ENCODE measurements around the gene LRGUK. TPM values are rescaled to one million over a fixed set of nuclear protein-coding genes. Genes with fewer than 3 reads are reported as not detected.

Gene LRGUK
- total and polyA plus RNA-seq, 4 donors, result 2.5 to 5.4 (median 3.9) TPM

DNA sequence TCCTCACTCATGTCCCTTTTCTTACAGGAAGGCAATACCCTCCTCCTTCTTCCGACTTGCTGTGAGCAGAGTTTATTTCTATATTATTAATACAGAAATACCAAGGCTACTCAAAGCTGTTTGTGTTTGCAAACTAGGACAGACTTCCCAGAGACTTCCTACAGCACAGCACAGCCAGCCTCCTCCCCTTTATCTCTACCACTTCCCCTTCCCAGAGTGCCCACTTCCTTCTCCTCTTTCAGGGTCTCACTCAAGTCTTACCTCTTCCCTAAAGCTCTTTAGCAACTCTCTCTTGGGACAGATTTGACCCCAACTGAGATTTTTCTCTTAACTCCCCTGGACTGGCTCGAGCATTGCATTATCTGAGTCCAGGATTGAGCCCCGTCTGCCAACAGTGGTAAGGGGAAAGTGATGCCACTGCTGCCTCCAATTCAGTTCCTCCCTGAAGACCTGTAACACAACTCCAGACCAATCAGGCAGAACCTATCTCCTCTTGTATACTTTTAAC is 5.5 kb upstream of the LRGUK start:
- Histone ChIP-seq H3K36me3 (ENCODE audit: control insufficient read depth, insufficient read depth, low read length) (no peaks in the 10 kb centered on the region), H3K4me1 (ENCODE audit: control insufficient read depth, insufficient read depth, low read length) (no peaks in the 10 kb centered on the region), H3K4me3 (ENCODE audit: low read depth, low read length) (no peak overlapping the region), H3K27me3 (ENCODE audit: control insufficient read depth, insufficient read depth, low read length) (no peaks in the 10 kb centered on the region), H3K9me3 (ENCODE audit: control insufficient read depth, insufficient read depth, low read length) (no peaks in the 10 kb centered on the region), H3K27ac (ENCODE audit: low read depth, low read length) (no peak overlapping the region)
- DNase-seq (ENCODE audit: low read depth in 4 of 6, low spot score in 6 of 6), result peak in 1 of 6 donors; percentile 1
- WGBS (ENCODE audit: insufficient coverage), result no CpG with 5 or more reads among the region's 3 CpGs

DNA sequence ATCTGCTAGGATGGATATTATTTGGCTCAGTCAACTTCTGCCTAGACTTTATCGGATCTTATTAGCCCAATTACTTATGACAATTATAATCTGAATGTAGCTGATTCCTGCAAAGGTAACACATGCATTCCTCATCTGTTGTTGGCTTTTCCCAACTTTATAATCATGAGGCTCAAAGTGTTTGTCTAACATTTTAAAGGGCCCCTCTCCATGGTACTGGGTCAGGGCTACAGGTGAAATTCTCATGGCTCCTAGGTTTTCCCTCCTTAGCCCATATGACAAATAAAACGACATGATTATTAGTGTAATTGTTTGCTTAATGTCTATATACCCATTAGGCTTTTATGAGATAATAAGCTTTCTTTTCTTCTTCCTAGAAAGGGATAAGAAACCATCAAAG is 4.2 kb upstream of the LRGUK start:
- H3K4me3 ChIP-seq (ENCODE audit: low read depth, low read length), result no peak overlapping the region
- peaks cover 4% of the 10 kb centered on the region for H3K4me1 ChIP-seq (ENCODE audit: control insufficient read depth, insufficient read depth, low read length)
- H3K36me3 ChIP-seq (ENCODE audit: control insufficient read depth, insufficient read depth, low read length), result no peaks in the 10 kb centered on the region
- DNase-seq (ENCODE audit: low read depth in 4 of 6, low spot score in 6 of 6), result peak in 1 of 6 donors; percentile 0
- no peak overlapping the region for H3K27ac ChIP-seq (ENCODE audit: low read depth, low read length)
- H3K9me3 ChIP-seq (ENCODE audit: control insufficient read depth, insufficient read depth, low read length), result no peaks in the 10 kb centered on the region
- no peaks in the 10 kb centered on the region for H3K27me3 ChIP-seq (ENCODE audit: control insufficient read depth, insufficient read depth, low read length)
- WGBS (ENCODE audit: insufficient coverage), result no CpG with 5 or more reads among the region's 2 CpGs

DNA sequence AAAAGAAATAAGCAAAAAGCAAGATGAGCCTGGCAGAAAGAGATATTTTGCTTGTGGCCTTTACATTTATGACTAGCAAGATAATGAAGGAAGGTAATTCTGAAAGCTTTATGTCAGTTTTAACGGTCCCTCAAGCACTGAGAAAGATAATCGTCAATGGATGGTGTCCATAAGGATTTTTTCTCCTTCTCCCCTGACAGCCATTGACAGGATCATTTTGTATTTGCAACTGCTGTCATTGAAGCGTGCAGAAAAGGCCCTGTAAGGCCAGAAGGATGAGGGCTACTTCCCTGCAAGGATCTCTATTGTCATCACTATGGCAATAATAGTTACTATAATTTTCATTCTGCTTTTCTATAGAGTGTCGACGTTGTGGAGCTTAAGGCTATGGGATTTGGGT is 994 bp upstream of the LRGUK start:
- no peaks in the 10 kb centered on the region for H3K27me3 ChIP-seq (ENCODE audit: control insufficient read depth, insufficient read depth, low read length)
- DNase-seq (ENCODE audit: low read depth in 4 of 6, low spot score in 6 of 6), result peak in 2 of 6 donors; percentile 13 to 90
- peaks cover 4% of the 10 kb centered on the region for H3K4me1 ChIP-seq (ENCODE audit: control insufficient read depth, insufficient read depth, low read length)
- H3K9me3 ChIP-seq (ENCODE audit: control insufficient read depth, insufficient read depth, low read length), result no peaks in the 10 kb centered on the region
- H3K27ac ChIP-seq (ENCODE audit: low read depth, low read length), result no peak overlapping the region
- H3K36me3 ChIP-seq (ENCODE audit: control insufficient read depth, insufficient read depth, low read length), result no peaks in the 10 kb centered on the region
- WGBS (ENCODE audit: insufficient coverage), result 60% methylated on average over 1 of the region's 5 CpGs
- H3K4me3 ChIP-seq (ENCODE audit: low read depth, low read length), result no peak overlapping the region

DNA sequence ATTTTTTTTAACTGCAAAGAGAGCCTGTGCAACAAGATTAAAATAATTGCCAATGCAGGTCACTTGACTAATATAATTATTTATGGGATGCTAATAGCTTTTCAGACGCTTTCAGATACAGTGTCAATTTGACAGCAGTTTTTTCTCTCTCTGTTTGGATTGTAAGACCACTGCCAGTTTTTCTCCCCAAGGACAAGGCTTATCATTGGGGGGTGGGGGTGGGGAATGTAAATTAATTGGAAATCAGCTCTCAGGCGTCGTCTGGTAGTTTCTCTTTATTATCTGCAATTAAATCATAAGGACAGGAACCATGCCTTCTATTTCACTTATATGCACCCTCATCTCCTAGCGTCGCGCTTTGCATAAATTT is 559 bp upstream of the LRGUK start:
- Histone ChIP-seq H3K9me3 (ENCODE audit: control insufficient read depth, insufficient read depth, low read length) (no peaks in the 10 kb centered on the region), H3K4me1 (ENCODE audit: control insufficient read depth, insufficient read depth, low read length) (peaks cover 4% of the 10 kb centered on the region), H3K36me3 (ENCODE audit: control insufficient read depth, insufficient read depth, low read length) (no peaks in the 10 kb centered on the region), H3K27me3 (ENCODE audit: control insufficient read depth, insufficient read depth, low read length) (no peaks in the 10 kb centered on the region), H3K27ac (ENCODE audit: low read depth, low read length) (no peak overlapping the region), H3K4me3 (ENCODE audit: low read depth, low read length) (peak overlapping the region; percentile 60)
- no CpG with 5 or more reads among the region's 6 CpGs for WGBS (ENCODE audit: insufficient coverage)
- DNase-seq (ENCODE audit: low read depth in 4 of 6, low spot score in 6 of 6), result no peak

DNA sequence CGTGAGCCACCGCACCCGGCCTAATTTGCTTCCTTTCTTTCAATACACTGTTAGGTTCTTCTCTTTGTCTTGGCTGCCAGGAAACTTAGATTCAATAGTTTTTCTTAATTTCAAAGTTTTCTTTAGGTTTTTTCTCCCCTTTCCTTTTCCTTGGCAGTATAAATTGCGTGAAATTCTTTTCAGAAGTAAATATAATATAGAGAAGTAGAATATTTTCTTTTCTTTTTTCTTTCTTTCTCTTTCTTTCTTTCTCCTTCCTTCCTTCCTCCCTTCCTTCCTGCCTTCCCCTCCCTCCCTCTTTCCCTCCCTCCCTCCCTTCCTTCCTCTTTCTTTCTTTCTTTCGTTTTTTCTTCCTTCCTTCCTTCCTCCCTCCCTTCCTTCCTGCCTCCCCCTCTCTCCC is 1.7 kb downstream of the LRGUK start:
- Histone ChIP-seq H3K27ac (ENCODE audit: low read depth, low read length) (no peak overlapping the region), H3K4me3 (ENCODE audit: low read depth, low read length) (no peak overlapping the region), H3K4me1 (ENCODE audit: control insufficient read depth, insufficient read depth, low read length) (peaks cover 4% of the 10 kb centered on the region), H3K9me3 (ENCODE audit: control insufficient read depth, insufficient read depth, low read length) (no peaks in the 10 kb centered on the region), H3K36me3 (ENCODE audit: control insufficient read depth, insufficient read depth, low read length) (no peaks in the 10 kb centered on the region), H3K27me3 (ENCODE audit: control insufficient read depth, insufficient read depth, low read length) (no peaks in the 10 kb centered on the region)
- DNase-seq (ENCODE audit: low read depth in 4 of 6, low spot score in 6 of 6), result no peak
- 86% methylated on average over 1 of the region's 5 CpGs for WGBS (ENCODE audit: insufficient coverage)

DNA sequence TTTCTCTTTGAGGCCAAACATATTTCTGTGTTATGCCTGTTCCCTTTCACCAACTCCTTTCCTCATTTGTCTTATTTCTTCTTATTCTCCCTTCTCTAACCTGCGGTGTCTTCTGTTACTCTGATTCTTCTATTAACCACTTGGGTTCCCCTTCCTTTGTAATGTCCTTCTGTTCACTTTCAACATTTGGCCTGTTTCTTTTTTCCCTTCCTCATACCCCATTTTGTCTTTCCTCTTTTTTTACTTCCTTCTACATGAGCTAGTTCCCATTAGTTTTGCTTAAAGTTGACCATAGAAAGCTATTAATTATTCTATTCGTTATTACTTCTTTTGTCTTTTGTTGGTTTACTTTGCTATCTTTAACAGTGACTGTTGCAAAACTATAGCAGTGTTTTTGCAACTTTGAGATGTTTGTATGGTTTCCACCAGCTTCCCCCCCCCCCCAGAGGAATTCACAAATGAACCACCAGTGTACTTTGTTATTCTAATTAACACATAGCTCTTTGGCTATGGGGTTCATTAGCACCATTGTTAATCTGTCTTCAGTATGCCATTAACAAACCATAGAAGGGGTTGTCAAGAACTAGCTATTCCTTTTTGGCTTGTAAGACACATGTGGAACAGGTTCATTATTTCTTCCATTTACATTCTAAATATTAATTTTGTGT is 2.9 kb downstream of the LRGUK start:
- 0% methylated on average over 1 of the region's 2 CpGs for WGBS (ENCODE audit: insufficient coverage)

DNA sequence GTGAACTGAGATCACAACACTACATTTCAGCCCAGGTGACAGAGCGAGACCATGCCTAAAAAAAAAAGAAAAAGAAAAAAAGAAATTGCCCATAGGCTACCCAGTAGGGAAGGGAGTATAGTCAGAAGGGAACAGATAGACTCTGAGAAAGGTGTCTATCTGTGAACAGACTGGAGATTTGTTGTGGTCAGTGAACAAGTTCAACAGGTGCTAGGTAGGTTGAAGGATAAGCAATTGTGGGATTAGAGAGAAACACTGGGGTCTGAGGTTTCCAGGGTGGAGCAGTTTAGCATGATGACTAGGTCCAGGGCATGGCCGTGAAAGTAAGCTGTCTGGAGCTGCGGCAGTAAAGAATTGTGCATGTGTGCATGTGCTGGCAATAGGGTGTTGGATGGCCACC is 6.9 kb downstream of the LRGUK start:
- Histone ChIP-seq H3K4me1 (ENCODE audit: control insufficient read depth, insufficient read depth, low read length) (no peaks in the 10 kb centered on the region), H3K36me3 (ENCODE audit: control insufficient read depth, insufficient read depth, low read length) (no peaks in the 10 kb centered on the region), H3K9me3 (ENCODE audit: control insufficient read depth, insufficient read depth, low read length) (no peaks in the 10 kb centered on the region), H3K27me3 (ENCODE audit: control insufficient read depth, insufficient read depth, low read length) (no peaks in the 10 kb centered on the region), H3K27ac (ENCODE audit: low read depth, low read length) (no peak overlapping the region), H3K4me3 (ENCODE audit: low read depth, low read length) (no peak overlapping the region)
- no peak for DNase-seq (ENCODE audit: low read depth in 4 of 6, low spot score in 6 of 6)
- 92% methylated on average over 2 of the region's 3 CpGs for WGBS (ENCODE audit: insufficient coverage)

More for the DNA sequence above, 2.9 kb downstream of the LRGUK start:
- H3K36me3 ChIP-seq (ENCODE audit: control insufficient read depth, insufficient read depth, low read length), result no peaks in the 10 kb centered on the region
- no peak overlapping the region for H3K27ac ChIP-seq (ENCODE audit: low read depth, low read length)
- no peaks in the 10 kb centered on the region for H3K27me3 ChIP-seq (ENCODE audit: control insufficient read depth, insufficient read depth, low read length)
- DNase-seq (ENCODE audit: low read depth in 4 of 6, low spot score in 6 of 6), result peak in 2 of 6 donors; percentile 55 to 65
- peaks cover 4% of the 10 kb centered on the region for H3K4me1 ChIP-seq (ENCODE audit: control insufficient read depth, insufficient read depth, low read length)
- no peak overlapping the region for H3K4me3 ChIP-seq (ENCODE audit: low read depth, low read length)
- no peaks in the 10 kb centered on the region for H3K9me3 ChIP-seq (ENCODE audit: control insufficient read depth, insufficient read depth, low read length)

DNA sequence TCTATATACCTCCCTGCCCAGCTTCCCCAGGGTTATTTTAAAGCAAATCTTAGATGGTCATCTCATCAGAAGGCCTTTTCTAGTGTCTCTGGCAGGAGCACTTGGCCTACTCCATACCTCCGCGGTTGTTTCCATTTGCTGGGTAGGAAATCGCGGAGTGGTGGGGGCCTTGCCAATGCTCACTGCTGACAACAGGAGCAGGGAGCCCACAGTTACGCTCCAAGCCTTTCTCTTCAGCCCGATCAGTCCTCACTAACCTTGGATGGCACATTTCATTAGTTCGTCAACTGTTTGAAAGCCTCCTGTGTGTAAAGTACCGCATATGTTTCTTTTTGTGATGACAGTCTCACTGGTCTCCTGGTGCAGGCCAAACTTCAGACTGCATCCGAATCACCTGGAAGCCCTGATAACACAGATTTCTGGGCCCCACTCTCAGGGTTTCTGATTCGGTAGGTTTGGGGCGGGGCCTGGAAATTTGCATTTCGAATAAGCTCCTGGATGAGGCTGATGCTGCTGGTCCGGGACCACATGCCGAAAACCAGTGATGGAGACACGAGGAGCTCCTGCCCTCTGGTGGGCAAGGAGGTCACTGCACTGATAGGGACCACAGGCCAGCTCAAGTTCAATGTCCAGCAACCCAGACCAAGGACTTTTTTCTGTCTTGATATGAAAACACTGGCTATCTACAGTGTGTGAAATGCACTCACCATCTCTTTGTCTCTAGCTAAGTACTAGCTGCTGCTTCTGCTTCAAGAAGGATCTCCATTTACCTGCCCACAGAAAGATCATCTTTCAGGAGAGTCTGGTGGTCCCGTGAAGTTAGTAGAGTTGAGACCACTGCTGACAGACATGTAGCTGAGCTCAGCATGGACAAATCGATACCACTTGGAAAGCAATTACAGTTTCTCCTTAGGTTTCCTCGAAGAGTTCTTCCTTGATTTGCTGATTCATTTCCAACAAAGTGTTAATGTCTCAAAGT is 14.0 kb downstream of the LRGUK start:
- 45% methylated on average over 14 of the region's 18 CpGs for WGBS (ENCODE audit: insufficient coverage)

DNA sequence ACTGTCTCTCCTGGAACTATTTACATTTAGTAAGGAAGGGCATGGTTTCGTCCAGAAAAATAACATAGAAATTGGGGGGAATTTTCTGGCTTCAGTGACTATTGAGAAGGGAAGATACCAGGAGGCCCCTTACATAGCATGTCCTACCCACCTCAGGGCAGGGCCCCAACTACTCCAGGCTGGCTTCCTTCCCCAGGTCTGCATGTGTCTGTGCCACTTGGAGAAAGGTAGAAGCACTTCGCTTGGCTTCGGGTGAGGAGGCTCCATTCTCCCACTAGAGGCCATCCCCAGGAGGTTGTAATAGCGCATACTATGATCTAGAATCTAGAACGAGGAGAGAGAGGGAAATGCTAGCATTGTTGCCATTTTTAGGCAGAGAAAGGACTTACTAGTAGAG is 14.7 kb downstream of the LRGUK start:
- no peaks in the 10 kb centered on the region for H3K9me3 ChIP-seq (ENCODE audit: control insufficient read depth, insufficient read depth, low read length)
- 80% methylated on average over 1 of the region's 5 CpGs for WGBS (ENCODE audit: insufficient coverage)
- no peak overlapping the region for H3K4me3 ChIP-seq (ENCODE audit: low read depth, low read length)
- no peaks in the 10 kb centered on the region for H3K36me3 ChIP-seq (ENCODE audit: control insufficient read depth, insufficient read depth, low read length)
- no peak for DNase-seq (ENCODE audit: low read depth in 4 of 6, low spot score in 6 of 6)
- no peaks in the 10 kb centered on the region for H3K27me3 ChIP-seq (ENCODE audit: control insufficient read depth, insufficient read depth, low read length)
- no peak overlapping the region for H3K27ac ChIP-seq (ENCODE audit: low read depth, low read length)
- peaks cover 5% of the 10 kb centered on the region for H3K4me1 ChIP-seq (ENCODE audit: control insufficient read depth, insufficient read depth, low read length)

More for the DNA sequence above, 14.0 kb downstream of the LRGUK start:
- peak in 3 of 6 donors; percentile 52 to 89 (median 82) for DNase-seq (ENCODE audit: low read depth in 4 of 6, low spot score in 6 of 6)
- H3K4me3 ChIP-seq (ENCODE audit: low read depth, low read length), result no peak overlapping the region
- H3K27ac ChIP-seq (ENCODE audit: low read depth, low read length), result no peak overlapping the region
- no peaks in the 10 kb centered on the region for H3K9me3 ChIP-seq (ENCODE audit: control insufficient read depth, insufficient read depth, low read length)
- H3K27me3 ChIP-seq (ENCODE audit: control insufficient read depth, insufficient read depth, low read length), result no peaks in the 10 kb centered on the region
- no peaks in the 10 kb centered on the region for H3K36me3 ChIP-seq (ENCODE audit: control insufficient read depth, insufficient read depth, low read length)
- H3K4me1 ChIP-seq (ENCODE audit: control insufficient read depth, insufficient read depth, low read length), result peaks cover 5% of the 10 kb centered on the region

Data from spinal cord (tissue), 10 donors.